SK-N-SH treated with all-trans-retinoic acid at 6 μM for 48 hours (cell line): Measurements from ENCODE around the gene PGGT1B.

ENCODE experiments used
- ARNTL ChIP-seq: fragments of 450-650 bp; formaldehyde crosslinking; IDR thresholded peaks from 2 replicates; pipeline ENCODE4 v1.5.0; 2020; ENCODE audit warnings: low read depth, mild to moderate bottlenecking, moderate library complexity, borderline replicate concordance
- CREB5 ChIP-seq: fragments of 250-450 bp; sonication (Bioruptor Pico); IDR thresholded peaks from 2 replicates; pipeline ENCODE4 v1.5.1; 2020; ENCODE audit warnings: low read depth, mild to moderate bottlenecking, moderate library complexity
- CSDC2 ChIP-seq: fragments of 250-450 bp; sonication (Bioruptor Pico); IDR thresholded peaks from 2 replicates; pipeline ENCODE4 v1.5.0; 2020; ENCODE audit warnings: mild to moderate bottlenecking, moderate library complexity
- CSRNP3 ChIP-seq: fragments of 250-450 bp; sonication (Bioruptor Pico); IDR thresholded peaks from 2 replicates; pipeline ENCODE4 v1.5.1; 2021; ENCODE audit warnings: mild to moderate bottlenecking, moderate library complexity
- ESRRG ChIP-seq: fragments of 250-450 bp; sonication (Bioruptor Pico); IDR thresholded peaks from 2 replicates; pipeline ENCODE4 v1.6.1; 2021; ENCODE audit warnings: mild to moderate bottlenecking
- ISL1 ChIP-seq: fragments of 250-450 bp; sonication (Bioruptor Pico); IDR thresholded peaks from 2 replicates; pipeline ENCODE4 v2.1.2; 2022; ENCODE audit warnings: mild to moderate bottlenecking, moderate library complexity
- PATZ1 ChIP-seq: fragments of 250-450 bp; sonication (Bioruptor Pico); IDR thresholded peaks from 2 replicates; pipeline ENCODE4 v1.8.0; 2020; ENCODE audit warnings: mild to moderate bottlenecking, moderate library complexity, borderline replicate concordance
- POU6F1 ChIP-seq: fragments of 250-450 bp; sonication (Bioruptor Pico); IDR thresholded peaks from 2 replicates; pipeline ENCODE4 v1.8.0; 2021; ENCODE audit warnings: low read depth, mild to moderate bottlenecking, moderate library complexity, borderline replicate concordance
- PPARA ChIP-seq: fragments of 250-450 bp; sonication (Bioruptor Pico); IDR thresholded peaks from 2 replicates; pipeline ENCODE4 v1.5.0; 2020; ENCODE audit warnings: mild to moderate bottlenecking, borderline replicate concordance
- TCF4 ChIP-seq: fragments of 250-450 bp; sonication (Bioruptor Pico); IDR thresholded peaks from 2 replicates; pipeline ENCODE4 v1.8.0; 2021; ENCODE audit warnings: mild to moderate bottlenecking, moderate library complexity, borderline replicate concordance
- TOX ChIP-seq: fragments of 250-450 bp; sonication (Bioruptor Pico); IDR thresholded peaks from 2 replicates; pipeline ENCODE4 v1.8.0; 2021; ENCODE audit warnings: mild to moderate bottlenecking, moderate library complexity, borderline replicate concordance
- ZC3H10 ChIP-seq: fragments of 250-450 bp; sonication (Bioruptor Pico); IDR thresholded peaks from 2 replicates; pipeline ENCODE4 v1.5.1; 2021; ENCODE audit warnings: mild to moderate bottlenecking, moderate library complexity
- ZFP3 ChIP-seq: fragments of 250-450 bp; sonication (Bioruptor Pico); IDR thresholded peaks from 2 replicates; pipeline ENCODE4 v1.5.0; 2020; ENCODE audit warnings: mild to moderate bottlenecking, moderate library complexity
- ZFP30 ChIP-seq: fragments of 450-650 bp; formaldehyde crosslinking; IDR thresholded peaks from 2 replicates; pipeline ENCODE4 v1.5.0; 2022; ENCODE audit warnings: mild to moderate bottlenecking, moderate library complexity

GRCh38 chr5:115169487-115170133 lies 93.1 kb downstream of the PGGT1B start, which contains the start of gene TRIM36:
- TF ChIP-seq TCF4 (CRISPR knock-in tag) = no peak
- TF ChIP-seq PATZ1 (CRISPR knock-in tag) = no peak
- no peak for TF ChIP-seq PPARA
- TF ChIP-seq ISL1 (CRISPR knock-in tag) = no peak
- no peak for TF ChIP-seq ZFP30 (CRISPR knock-in tag)
- TF ChIP-seq ESRRG (CRISPR knock-in tag) = no peak
- TF ChIP-seq ZFP3 (CRISPR knock-in tag) = no peak
- TF ChIP-seq CSDC2 (CRISPR knock-in tag) = no peak
- no peak for TF ChIP-seq CSRNP3 (CRISPR knock-in tag)
- no peak for TF ChIP-seq TOX (CRISPR knock-in tag)
- TF ChIP-seq POU6F1 (CRISPR knock-in tag) = no peak
- TF ChIP-seq CREB5 (CRISPR knock-in tag) = no peak
- no peak for TF ChIP-seq ARNTL (CRISPR knock-in tag)
- TF ChIP-seq ZC3H10 = no peak
